Effector CD8-positive, alpha-beta T cell (primary cell): ENCODE data around the gene RALGPS1.

Experiments used
- DNase-seq: peaks from one replicate; lab custom pipeline; 2025; lab: John Stamatoyannopoulos, UW

The RALGPS1 gene

DNA sequence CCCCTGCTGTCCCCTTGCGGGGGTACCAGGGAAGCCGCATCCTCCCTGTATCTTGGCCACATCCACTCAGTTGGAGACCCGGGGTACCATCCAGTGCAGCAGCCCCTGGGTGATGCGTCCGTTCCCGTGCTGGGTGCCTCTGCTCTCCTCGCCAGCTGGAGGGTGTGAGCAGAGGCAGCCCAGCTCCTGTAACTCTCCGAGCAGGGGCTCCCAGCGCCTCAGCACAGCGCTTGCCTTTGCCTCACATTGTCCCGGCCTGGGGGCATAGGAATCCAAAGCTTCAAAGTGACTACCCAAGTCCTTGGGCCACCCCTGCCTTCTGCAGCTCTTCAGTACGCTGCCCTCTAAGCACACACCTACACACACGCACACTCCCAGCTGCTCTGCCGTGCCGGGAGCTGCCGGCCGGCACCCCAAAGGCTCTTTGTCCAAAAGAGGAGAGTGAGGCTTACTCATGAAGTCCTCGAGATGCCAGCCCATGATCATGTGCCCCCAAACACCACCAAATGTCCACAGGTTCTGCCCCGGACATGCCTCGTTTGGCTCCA lies 207.1 kb downstream of the RALGPS1 start:
- no peak for DNase-seq

DNA sequence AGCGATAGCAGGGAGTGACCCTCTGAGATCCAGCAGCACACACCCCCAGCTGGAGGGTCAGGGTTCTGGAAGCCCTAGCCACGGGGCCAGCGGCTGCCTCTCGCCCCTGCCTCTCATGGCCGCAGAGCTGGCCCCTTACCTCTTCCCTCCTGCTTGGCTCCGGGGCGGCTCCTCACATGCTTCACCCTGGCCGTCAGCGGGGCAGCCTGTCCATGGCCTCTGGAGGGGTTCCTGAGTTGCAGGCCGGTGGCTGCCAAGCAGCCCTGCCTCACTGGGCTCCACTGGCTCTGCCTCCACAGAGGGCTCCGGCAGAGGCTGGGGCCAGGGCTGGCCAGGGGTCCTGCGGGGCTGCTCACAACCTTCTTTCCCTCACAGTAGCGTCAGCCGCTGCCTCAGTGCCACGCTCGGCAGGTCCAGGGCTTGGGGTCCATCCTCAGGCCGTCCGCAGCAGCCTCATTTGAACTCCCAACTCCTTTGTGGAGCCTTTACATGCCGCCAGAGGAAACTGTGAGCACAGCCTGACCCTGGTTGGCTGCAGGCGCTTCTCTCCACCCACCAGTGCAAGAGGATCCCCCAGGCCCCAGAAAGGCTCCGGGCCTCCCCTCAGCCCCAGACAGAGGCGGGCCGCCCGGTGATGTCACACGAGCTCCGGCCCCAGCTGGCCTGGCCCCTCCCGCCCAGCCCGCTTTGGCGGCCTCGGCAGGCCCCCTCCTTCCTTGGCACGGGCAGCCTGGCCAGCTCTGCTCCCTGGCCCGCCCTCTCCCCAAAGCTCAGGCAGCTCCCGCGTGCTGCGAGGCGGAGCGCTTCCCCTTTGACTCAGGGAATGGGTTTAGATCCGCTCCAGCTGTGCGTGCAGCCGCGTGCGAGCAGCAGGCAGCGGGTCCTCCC lies 207.8 kb downstream of the RALGPS1 start, which contains the start of gene ANGPTL2:
Gene ANGPTL2, minus strand, starts transcription at position 460 of the 888 bp plus-strand sequence. CDS start 13,904 bp downstream, outside the sequence.
- no peak for DNase-seq

DNA sequence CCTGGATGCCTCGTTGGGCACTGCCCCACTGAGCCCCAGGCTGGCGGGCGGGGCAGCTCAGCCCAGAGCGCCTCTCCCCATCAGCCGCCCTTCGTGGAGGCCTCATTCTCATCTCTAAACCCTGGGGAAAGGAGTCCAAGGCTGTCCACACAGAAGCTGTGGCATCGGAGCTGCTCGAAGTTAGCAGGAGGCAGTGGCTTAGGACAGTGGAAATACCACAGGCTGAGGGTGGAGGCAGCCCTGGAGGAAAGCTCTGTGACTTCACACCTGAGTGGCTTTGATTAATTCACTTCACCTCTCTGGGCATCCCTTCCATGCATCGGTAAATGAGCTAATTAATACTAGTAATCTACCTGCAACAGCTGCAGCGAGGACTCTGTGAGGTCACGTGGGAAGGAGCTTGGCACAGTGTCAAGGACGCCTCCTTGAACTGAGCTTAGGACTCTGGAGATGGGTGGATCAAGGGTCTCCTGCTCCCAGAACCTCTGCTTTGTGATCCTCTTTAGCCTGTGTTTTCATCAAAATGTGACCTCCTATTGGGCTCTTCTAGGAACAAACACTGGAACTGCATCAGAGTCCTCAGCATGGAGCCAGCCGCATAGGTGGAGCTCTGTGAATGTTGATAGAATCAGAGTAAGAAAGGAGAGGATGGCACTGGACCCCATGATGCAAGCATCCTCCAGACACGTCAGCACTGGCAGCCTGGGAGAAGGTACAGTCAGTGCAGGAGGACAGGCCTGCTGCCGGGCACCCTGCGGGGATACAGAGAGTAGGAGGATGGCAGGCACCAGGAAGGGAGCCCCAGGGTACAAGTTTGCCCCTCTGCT lies 208.7 kb downstream of the RALGPS1 start:
- no peak for DNase-seq

DNA sequence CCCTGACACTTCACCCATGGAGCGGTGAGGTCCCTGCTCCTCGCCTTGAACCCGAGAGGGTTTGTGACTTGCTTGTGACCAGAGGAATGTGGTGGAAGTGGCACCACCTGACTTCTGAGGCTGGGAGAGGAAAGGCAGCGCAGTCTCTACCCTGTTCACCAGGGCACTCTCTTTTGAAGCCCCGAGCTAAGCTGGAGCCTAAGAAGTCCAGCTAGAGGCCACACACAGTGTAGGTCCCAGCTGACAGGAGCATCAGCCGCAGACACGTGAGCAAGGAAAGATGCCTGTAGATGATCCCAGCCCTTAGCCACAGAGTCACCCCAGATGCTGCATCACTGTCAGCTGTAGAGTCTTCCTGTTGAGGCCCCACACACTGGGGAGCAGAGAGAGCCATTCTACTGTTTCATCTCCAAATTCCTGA lies 209.5 kb downstream of the RALGPS1 start:
- no peak for DNase-seq

DNA sequence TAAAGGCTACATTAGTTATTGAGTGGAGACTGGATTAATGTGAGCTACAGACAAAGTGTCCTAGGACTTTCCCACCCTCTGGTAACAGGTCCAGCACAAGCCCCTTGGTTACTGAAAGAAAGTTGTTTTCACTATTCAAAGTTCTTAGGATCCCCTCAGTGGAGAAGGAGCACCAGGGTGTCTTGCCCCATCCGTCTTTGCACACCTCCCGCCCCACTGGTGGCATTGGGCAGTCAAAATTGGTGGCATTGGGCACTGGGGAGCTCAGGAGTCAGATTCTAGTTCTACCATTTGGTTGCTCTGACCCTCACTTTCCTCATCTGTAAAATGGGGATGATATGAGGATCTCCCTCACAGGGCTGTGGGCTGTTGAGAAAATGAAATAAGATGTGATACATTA lies 210.2 kb downstream of the RALGPS1 start:
- DNase-seq: no peak

DNA sequence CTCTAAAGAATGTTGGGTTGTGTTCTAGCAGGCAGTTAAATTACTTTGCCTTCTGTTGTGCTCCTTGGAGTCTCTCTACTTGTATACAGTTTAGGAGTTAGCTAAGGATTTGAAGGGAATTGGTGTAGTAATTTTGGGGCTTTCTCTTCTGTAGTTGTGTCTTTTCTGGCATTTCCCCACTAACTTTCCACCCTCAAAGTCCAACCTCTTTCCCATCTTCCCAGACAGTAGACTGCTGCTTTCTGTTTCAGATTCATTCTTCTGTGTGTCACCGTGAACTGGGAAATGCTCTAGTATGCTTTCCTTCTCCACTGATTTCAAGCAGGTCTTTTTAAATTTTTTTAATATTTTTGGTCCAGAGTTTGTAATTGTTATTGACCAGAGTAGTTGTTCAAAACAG lies 212.4 kb downstream of the RALGPS1 start:
- no peak for DNase-seq

DNA sequence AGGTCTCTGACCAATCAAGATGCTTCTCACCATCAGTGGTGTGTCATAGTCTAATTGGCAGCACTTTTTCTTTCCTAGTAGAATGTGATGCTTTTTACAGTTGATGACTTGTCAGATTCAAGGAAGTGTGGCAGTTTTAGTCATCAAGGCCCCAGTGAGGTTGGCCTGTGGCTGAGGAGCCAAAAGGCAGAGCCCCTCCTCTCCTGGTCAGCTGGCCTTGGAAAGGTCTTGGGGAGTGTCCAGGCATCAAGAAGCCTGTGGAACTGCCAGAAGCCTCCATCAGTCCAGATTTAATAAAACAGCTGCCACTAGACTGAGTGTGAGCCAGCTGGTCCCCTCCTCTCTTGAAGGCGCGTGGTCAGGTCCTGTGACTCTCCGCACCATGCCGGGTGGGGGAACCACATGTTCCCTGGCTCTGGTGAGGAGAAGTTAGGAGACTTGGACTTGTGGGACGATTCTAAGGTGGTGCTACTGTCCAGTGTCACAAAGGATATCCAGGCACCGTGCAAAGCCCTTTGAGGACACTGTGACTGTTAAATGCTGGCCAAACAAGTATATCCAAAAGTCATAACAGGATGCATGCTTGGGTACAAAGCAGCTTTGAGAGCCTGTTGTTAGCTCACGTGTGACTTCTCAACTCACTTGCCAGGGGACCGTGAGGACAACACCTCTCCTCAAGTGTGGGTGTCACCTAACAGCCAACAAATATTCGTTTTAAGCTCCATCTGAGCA lies 213.9 kb downstream of the RALGPS1 start:
- DNase-seq: no peak

DNA sequence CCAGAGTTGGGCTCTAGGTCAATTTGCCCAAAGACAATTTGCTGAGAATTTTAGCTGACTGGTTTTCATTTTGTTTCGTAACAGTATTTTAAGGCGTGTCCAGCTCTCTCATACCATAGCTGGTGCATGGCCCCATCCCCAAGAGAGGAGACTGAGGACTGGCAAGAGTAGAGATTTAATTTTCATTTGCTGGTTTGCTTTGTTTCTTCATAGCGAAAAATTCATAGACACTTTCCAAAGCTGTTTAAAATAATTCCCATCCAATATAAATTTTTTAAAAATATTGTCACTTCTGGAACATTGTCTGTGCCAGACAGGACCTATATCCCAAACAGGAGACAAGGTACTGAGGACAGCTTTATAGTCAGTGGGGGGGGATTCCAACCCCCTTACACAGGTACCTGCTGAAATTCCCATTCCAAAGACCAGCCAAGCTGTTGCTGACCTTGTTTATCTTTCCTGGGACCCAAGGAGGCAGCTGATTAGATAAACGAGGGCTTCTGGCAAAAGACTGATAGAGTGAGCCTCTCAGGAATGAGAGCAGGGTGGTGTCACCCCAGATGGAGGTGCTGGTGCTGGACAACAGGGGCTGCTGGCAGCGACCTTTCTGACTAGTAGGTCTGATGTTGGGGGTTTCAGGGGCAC lies 214.6 kb downstream of the RALGPS1 start:
- DNase-seq: no peak

DNA sequence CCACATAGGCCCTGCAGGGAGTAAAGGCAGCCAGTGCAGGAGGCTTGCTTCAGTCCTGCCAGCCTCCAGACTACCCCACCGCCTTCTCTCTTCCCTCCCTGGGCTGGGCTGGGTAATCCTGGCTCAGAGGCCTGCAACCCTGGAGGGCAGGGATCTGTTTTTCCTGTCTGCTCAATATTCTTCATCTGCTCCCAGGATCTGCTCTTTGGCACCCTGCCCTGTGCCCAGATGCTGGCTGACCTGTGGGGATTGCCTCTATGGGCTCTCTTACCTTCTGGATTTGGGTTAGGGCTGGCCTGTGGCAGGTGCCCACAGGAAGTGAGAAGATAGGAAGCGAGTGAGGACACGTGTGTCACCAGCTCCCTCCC lies 215.1 kb downstream of the RALGPS1 start:
- DNase-seq: no peak

DNA sequence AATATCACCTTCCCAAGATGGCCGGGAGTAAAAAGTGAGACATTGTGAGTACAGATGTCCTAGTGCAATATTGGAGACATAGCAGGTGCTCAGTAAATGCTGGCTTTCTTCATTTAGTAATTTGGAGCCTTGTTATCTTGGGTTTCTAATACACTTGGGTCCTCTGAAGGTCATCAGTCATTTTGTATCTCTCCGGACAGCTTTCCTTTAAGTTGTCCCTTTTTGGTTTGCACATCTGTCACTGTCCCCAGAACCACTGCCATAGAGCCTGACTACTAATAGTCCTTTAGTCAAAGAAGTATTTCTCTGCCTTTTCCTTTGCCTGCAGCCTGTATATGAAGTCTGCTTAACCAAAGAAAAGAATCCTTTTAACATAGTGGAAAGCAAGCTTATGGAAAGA lies 215.7 kb downstream of the RALGPS1 start:
- DNase-seq: no peak

DNA sequence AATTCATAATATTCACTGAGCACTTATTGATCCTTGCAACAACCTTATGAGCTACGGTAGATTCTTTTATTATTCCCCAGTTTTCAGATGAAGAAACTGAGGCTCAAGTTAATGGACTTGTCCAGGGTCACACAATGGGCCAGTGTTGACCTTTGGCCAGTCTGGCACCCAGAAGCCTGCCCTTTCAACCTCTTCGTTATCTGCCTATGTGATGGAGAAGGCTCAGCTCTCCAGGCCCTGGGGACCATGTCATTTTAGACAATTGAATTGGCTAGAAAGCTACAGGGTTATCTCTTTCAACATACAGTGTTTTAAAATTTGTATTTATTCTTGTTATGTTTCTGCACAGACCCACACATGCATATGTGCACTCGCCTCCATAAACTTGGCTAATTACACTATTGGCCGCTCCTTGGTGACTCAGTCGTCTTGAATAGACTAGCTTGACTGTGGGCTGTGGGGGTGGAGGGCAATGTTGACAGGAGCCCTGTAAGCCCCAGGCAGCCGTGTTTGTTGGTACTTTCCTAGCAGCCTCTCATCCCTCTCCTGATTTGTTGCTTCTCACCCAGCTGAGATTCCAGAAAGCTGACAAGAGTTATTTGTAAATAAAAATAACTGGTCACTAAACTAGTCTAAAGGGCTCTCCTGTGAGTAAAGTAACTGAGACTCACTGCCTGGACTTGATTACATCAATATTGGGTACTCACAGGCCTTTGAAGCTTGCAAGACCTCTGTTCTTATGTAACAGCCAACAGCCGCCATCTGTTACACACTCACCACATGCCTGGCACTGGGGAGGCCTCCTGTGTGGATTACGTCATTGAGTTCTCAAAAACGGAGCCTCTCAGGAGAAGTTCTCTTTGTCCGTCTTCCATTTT lies 216.3 kb downstream of the RALGPS1 start:
- no peak for DNase-seq

DNA sequence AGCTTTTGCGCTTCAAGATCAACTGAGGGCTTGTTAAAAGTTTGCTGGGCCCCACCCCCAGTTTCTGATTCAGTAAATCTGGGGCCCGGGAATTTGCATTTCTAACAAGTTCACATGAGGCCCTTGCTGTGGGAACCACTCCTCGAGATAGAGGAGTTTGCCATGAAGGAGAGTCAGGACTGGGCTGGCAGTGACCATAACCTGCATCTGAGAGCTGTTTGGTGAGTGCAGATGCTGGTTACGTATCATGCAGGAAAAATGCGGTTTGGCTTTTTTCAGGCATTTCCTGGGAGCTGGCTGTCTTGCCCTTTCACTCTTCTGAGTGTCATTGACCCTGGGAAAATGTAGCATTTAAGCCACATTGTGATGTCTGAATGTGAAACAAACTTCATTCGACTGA lies 217.3 kb downstream of the RALGPS1 start:
- no peak for DNase-seq

DNA sequence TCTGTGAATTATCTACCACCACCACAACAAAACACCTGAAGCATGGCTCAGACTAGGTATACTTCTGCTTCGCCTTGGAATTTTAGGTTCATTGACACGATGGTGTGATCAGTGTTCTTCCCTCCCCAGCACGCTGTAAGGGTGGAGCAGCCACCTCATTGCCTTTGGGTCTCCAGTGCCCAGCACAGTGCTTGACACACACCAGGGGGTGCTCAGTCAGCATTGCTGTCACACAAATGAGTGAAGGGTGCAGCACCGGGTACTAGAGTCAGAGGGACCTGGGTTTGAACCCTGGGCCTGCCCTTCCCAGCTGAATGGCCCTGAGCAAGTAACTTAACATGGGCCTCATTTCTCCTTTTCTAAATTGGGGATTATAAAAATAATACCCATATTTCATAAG lies 217.8 kb downstream of the RALGPS1 start:
- DNase-seq: no peak

DNA sequence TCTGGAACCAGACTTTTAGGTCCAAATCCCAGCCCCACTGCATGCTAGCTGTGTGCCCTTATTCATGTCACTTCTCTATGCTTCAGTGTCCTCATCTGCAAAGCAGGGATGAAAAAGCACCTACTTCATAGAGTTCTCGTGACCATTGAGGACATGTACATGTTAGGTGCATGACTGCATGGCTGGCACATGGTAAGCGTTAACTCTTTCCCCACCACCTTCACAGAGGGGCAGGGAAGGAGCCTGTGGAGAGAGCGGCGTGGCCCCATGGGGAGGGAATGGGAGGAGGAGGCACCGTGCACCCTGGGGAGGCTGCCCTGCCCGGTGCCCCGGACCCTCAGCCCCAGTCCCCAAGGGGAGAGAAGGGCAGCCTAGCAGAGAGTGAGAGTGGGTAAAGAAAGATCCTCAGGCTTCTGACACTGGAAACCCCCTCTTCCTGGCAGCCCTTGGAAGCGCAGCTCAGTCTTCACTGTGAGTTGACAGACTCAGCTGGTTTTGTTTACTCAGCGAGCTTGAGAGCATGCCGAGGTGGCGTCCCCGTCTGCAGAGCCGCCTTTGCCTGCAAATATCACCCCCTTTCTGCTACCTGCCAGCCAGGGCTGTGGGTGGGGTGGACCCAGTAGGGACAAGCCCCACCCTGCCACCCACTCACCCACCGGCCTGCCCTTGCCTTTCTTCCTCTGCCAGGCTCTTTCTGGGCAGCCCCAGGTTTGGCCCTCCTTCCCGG lies 218.5 kb downstream of the RALGPS1 start:
- no peak for DNase-seq

DNA sequence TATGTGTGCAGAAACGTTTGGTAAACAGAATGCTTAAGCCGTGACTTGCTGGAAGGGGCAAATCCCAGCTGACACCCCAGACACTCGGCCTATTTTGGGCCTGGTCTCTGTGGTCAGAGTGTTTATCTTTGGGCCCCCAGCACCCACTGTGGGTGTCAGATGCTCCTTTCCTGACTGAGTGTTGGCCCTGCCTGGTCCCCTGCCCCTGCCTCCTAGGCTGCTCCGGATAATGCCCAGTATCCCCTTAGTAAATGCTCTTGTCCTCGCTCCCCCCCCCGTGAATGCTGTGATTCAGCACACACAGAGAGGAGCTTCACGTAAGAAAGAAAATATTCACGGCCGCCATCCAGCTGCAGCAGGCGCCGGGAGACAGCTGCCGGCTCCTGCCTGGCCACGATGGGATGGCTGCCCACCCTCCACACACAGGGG lies 219.2 kb downstream of the RALGPS1 start:
- no peak for DNase-seq

DNA sequence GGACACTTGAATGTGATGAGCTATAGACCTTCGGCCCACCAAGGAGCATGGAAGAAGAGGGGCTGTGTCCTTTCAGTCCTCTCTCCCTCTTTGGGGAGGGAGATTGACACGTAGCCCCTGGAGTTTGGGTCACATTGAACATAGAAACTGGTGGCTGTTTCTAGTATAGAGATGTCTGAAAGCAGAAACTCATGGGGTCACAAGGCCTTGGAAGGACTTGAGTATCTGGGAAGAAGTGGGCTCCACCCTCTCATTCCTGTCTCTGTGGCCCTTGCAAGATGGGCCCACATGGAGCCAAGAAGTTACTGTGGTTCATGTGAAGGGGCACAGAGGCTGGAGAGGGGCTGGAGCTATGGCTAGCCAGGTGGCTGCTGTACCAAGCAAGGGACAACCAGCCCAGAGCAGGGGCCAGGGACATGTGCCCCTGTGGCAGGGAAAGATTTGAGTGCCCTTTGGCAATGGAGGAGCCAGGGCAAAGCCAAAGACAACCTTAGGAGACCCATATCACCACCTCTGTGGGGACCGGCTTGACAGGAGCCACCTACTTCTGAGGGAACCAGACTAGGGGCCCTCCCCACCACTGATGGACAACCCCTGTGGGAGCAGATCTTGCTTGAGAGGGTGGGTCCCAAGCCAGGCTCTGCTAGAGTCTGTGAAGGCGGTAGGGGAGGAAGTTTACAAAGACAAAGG lies 220.6 kb downstream of the RALGPS1 start:
- no peak for DNase-seq

DNA sequence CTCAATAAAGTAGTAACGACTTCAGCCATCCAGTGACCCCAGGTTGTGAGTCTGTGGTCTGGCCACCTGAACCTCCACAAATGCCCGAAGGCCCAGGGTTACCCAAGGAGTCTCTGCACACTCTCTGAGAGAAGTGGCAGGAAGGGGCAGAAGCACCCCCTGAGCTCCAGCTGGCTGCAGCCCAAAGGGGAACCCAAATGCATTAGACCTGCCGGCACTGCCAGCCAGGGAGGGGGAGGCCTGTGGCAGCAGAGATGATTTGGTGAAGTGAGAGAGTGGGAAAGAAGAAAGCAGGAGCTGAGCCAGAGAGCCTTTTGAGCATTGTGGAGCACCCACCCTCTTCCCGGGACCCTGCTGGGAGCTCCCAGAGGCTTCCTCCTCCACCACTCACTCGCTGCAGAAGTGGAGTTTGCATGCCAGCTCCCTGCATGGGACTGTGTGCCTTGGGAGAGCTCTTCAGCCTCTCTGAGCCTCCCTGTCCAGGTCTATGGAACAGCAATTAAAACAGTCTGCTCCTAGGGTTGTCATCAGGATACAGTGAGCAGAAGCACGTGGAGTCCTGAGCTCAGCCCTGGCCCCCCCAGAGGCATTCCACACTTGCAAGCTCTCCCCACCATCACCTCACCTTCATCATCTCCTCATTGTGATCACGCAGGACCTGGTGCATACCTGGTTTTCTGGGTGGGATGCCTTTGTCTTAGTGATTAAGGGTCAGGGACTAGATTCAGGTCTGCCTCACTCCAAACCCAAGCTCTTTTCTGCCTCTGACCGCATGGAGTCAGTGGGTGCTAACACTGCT lies 221.7 kb downstream of the RALGPS1 start:
- DNase-seq: no peak
